SK-N-SH (cell line): ENCODE data around the gene GLRX5. TPM values are rescaled to one million over a fixed set of nuclear protein-coding genes. Genes with fewer than 3 reads are reported as not detected.

Experiments
- CTCF ChIA-PET: fragments of 300-600, 350-600 bp; formaldehyde crosslinking; extraction: SDS; loops from one replicate; lab custom pipeline; 2021; lab: Yijun Ruan, JAX
- POLR2A ChIA-PET: fragments of 350-600 bp; sonication (Branson Sonifier 250); formaldehyde crosslinking; extraction: SDS; loops from one replicate; lab custom pipeline; 2020; ENCODE audit warnings: antibody characterized with exemption, inconsistent platforms; lab: Yijun Ruan, JAX
- DNase-seq: peaks from one replicate; pipeline ENCODE4 v3.0.0; 2012
- H2AFZ ChIP-seq: fragments of 200-600 bp; sonication (generic); 2 replicates; pipeline ENCODE4 v1.8.1; 2016; ENCODE audit warnings: antibody characterized with exemption, mild to moderate bottlenecking, low read depth
- H3F3A ChIP-seq: fragments of 200-600 bp; sonication (generic); replicated peaks from 2 replicates; pipeline ENCODE3; 2016; ENCODE audit warnings: antibody characterized with exemption, mild to moderate bottlenecking; ENCODE audit not compliant: insufficient read depth
- H3K27ac ChIP-seq, 2 experiments: fragments of 200-500 bp in 1 of 2; fragments of 200-600 bp in 1 of 2; sonication (Bioruptor generic) in 1 of 2; sonication (generic), shearing (Covaris generic) in 1 of 2; 2 replicates each; pipeline versions ENCODE4 v1.5.1 to v1.6.1; 2014 to 2016; ENCODE audit warnings: low read depth in 2 of 2, inconsistent platforms in 1 of 2, low read length in 1 of 2, mild to moderate bottlenecking in 1 of 2, mixed read lengths in 1 of 2
- H3K27me3 ChIP-seq: fragments of 200-600 bp; sonication (generic), shearing (Covaris generic); 2 replicates; pipeline ENCODE4 v1.6.1; 2016; ENCODE audit warnings: mixed run types; ENCODE audit not compliant: insufficient read depth
- H3K36me3 ChIP-seq, 2 experiments: fragments of 200-500 bp in 1 of 2; fragments of 200-600 bp in 1 of 2; sonication (Bioruptor generic) in 1 of 2; sonication (generic) in 1 of 2; replicated peaks in 1 of 2; 2 replicates each; pipeline versions ENCODE3 to v1.5.1; 2014 to 2016; ENCODE audit warnings: low read length in 1 of 2, mild to moderate bottlenecking in 1 of 2; ENCODE audit not compliant: insufficient read depth in 2 of 2, control insufficient read depth in 1 of 2
- H3K4me1 ChIP-seq, 2 experiments: fragments of 200-500 bp in 1 of 2; fragments of 200-600 bp in 1 of 2; sonication (Bioruptor generic) in 1 of 2; sonication (generic), shearing (Covaris generic) in 1 of 2; 2 replicates each; pipeline versions ENCODE4 v1.5.1 to v1.6.1; 2014 to 2016; ENCODE audit warnings: low read depth in 1 of 2, low read length in 1 of 2, mixed run types in 1 of 2; ENCODE audit not compliant: insufficient read depth in 2 of 2, control insufficient read depth in 1 of 2
- H3K4me2 ChIP-seq: fragments of 200-600 bp; sonication (generic), shearing (Covaris generic); 2 replicates; pipeline ENCODE4 v1.6.1; 2017; ENCODE audit warnings: mixed run types
- H3K4me3 ChIP-seq, 2 experiments: fragments of 200-500 bp in 1 of 2; fragments of 200-600 bp in 1 of 2; sonication (Bioruptor generic) in 1 of 2; sonication (generic), shearing (Covaris generic) in 1 of 2; 2 replicates each; pipeline versions ENCODE4 v1.5.1 to v1.8.1; 2014 to 2016; ENCODE audit warnings: low read depth in 2 of 2, inconsistent platforms in 1 of 2, low read length in 1 of 2, mild to moderate bottlenecking in 1 of 2, mixed read lengths in 1 of 2, moderate library complexity in 1 of 2
- H3K79me2 ChIP-seq: fragments of 200-600 bp; sonication (generic); 2 replicates; pipeline ENCODE4 v1.8.1; 2017; ENCODE audit warnings: mild to moderate bottlenecking; ENCODE audit not compliant: insufficient read depth
- H3K9ac ChIP-seq: fragments of 200-600 bp; sonication (generic); 2 replicates; pipeline ENCODE4 v1.6.1; 2017; ENCODE audit warnings: mixed run types
- H3K9me2 ChIP-seq: fragments of 200-600 bp; sonication (generic); 2 replicates; pipeline ENCODE4 v1.6.1; 2017; ENCODE audit warnings: mixed run types
- H3K9me3 ChIP-seq: fragments of 200-600 bp; sonication (generic); 2 replicates; pipeline ENCODE4 v1.6.1; 2017; ENCODE audit warnings: mixed run types, mild to moderate bottlenecking, moderate library complexity
- H4K20me1 ChIP-seq: fragments of 200-600 bp; sonication (generic); 2 replicates; pipeline ENCODE4 v1.6.1; 2017; ENCODE audit warnings: mild to moderate bottlenecking, mixed run types; ENCODE audit not compliant: insufficient read depth
- CHD2 ChIP-seq: fragments of 150-350 bp; IDR thresholded peaks from 2 replicates; pipeline ENCODE4 v1.6.1; 2018; ENCODE audit warnings: low read length; ENCODE audit not compliant: partially characterized antibody
- CTCF ChIP-seq: fragments of 200-600 bp; sonication (generic); IDR thresholded peaks from 2 replicates; pipeline ENCODE4 v1.6.1; 2017; ENCODE audit warnings: antibody characterized with exemption, mild to moderate bottlenecking, moderate library complexity
- ELF1 ChIP-seq: IDR thresholded peaks from 2 replicates; pipeline ENCODE4 v1.4.0; 2012
- EZH2phosphoT487 ChIP-seq: fragments of 200-600 bp; sonication (generic); IDR thresholded peaks from 2 replicates; pipeline ENCODE4 v1.6.1; 2017; ENCODE audit warnings: low read depth, mixed run types, mild to moderate bottlenecking, antibody characterized with exemption, moderate library complexity, borderline replicate concordance
- FOXM1 ChIP-seq: IDR thresholded peaks from 2 replicates; pipeline ENCODE4 v1.4.0; 2012; ENCODE audit warnings: low read depth, mild to moderate bottlenecking
- MAX ChIP-seq: IDR thresholded peaks from 2 replicates; pipeline ENCODE4 v1.4.0; 2012; ENCODE audit warnings: low read depth
- MEF2A ChIP-seq: IDR thresholded peaks from 2 replicates; pipeline ENCODE4 v1.4.0; 2012; ENCODE audit warnings: low read depth, borderline replicate concordance
- NFIC ChIP-seq: IDR thresholded peaks from 2 replicates; pipeline ENCODE4 v1.4.0; 2012; ENCODE audit warnings: borderline replicate concordance
- RAD21 ChIP-seq: IDR thresholded peaks from 2 replicates; pipeline ENCODE4 v1.6.1; 2012; ENCODE audit warnings: mild to moderate bottlenecking, low read length
- RXRA ChIP-seq: IDR thresholded peaks from 2 replicates; pipeline ENCODE4 v1.4.0; 2012; ENCODE audit warnings: low read depth, mild to moderate bottlenecking, borderline replicate concordance
- TEAD4 ChIP-seq: IDR thresholded peaks from 2 replicates; pipeline ENCODE4 v1.4.0; 2012; ENCODE audit warnings: mild to moderate bottlenecking, borderline replicate concordance; ENCODE audit not compliant: insufficient read depth
- USF1 ChIP-seq: IDR thresholded peaks from 2 replicates; pipeline ENCODE4 v1.4.0; 2012; ENCODE audit warnings: low read depth, borderline replicate concordance
- USF2 ChIP-seq: fragments of 150-350 bp; IDR thresholded peaks from 2 replicates; pipeline ENCODE4 v1.6.1; 2017; ENCODE audit warnings: antibody characterized with exemption, low read length, low read depth, borderline replicate concordance
- YY1 ChIP-seq: IDR thresholded peaks from 2 replicates; pipeline ENCODE4 v1.4.0; 2012; ENCODE audit warnings: low read depth, mild to moderate bottlenecking
- WGBS: methylation state at CpG from one replicate; pipeline ENCODE4 v1.1.6; 2017; ENCODE audit warnings: low lambda C conversion rate; 5-methylcytosine and 5-hydroxymethylcytosine counted together
- polyA plus RNA-seq, 3 experiments: library from polyadenylated mRNA; depleted of rRNA; stranded (reverse); fragments of >200 nt; gene quantifications; 2 replicates each; pipeline ENCODE4 v1.2.3, GENCODE V29; 2012
- TF ChIP-seq, protein P1 (sequence below): IDR thresholded peaks from 2 replicates; pipeline ENCODE4 v1.6.1; 2012; ENCODE audit warnings: mild to moderate bottlenecking, low read depth, low read length, moderate library complexity

The GLRX5 gene
- polyA plus RNA-seq, 1 of the 3 experiments (the other 2 are of a cell fraction) = 29.1 TPM

- TF ChIP-seq, protein P1, sequence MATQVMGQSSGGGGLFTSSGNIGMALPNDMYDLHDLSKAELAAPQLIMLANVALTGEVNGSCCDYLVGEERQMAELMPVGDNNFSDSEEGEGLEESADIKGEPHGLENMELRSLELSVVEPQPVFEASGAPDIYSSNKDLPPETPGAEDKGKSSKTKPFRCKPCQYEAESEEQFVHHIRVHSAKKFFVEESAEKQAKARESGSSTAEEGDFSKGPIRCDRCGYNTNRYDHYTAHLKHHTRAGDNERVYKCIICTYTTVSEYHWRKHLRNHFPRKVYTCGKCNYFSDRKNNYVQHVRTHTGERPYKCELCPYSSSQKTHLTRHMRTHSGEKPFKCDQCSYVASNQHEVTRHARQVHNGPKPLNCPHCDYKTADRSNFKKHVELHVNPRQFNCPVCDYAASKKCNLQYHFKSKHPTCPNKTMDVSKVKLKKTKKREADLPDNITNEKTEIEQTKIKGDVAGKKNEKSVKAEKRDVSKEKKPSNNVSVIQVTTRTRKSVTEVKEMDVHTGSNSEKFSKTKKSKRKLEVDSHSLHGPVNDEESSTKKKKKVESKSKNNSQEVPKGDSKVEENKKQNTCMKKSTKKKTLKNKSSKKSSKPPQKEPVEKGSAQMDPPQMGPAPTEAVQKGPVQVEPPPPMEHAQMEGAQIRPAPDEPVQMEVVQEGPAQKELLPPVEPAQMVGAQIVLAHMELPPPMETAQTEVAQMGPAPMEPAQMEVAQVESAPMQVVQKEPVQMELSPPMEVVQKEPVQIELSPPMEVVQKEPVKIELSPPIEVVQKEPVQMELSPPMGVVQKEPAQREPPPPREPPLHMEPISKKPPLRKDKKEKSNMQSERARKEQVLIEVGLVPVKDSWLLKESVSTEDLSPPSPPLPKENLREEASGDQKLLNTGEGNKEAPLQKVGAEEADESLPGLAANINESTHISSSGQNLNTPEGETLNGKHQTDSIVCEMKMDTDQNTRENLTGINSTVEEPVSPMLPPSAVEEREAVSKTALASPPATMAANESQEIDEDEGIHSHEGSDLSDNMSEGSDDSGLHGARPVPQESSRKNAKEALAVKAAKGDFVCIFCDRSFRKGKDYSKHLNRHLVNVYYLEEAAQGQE = no peak
- TF ChIP-seq TEAD4 = no peak
- no peak for TF ChIP-seq USF1
- TF ChIP-seq RXRA = no peak
- TF ChIP-seq, all 33 proteins: peak for 0
Measured at GRCh38 chr14:95538801-95539509, 4.1 kb downstream of the GLRX5 start (continued).

GRCh38 chr14:95540236-95540855 lies 5.5 kb downstream of the GLRX5 start:
- no peak overlapping the region for H3K4me2 ChIP-seq
- no peak overlapping the region for H2AFZ ChIP-seq
- POLR2A ChIA-PET = no interaction called here
- H3K9me3 ChIP-seq = peaks cover 9% of the 10 kb centered on the region; the same call in 1 of the 2 replicates
- peaks cover 6% of the 10 kb centered on the region for H3F3A ChIP-seq
- H4K20me1 ChIP-seq = peaks cover 38% of the 10 kb centered on the region
- peaks cover 14 to 29% of the 10 kb centered on the region in 2 experiments for H3K36me3 ChIP-seq
- no peaks in the 10 kb centered on the region for H3K9me2 ChIP-seq
- no peak for DNase-seq
- H3K27ac ChIP-seq = no peak overlapping the region
- H3K9ac ChIP-seq = no peak overlapping the region
- H3K79me2 ChIP-seq = peaks cover 85% of the 10 kb centered on the region
- no peaks in the 10 kb centered on the region for H3K27me3 ChIP-seq
- H3K4me1 ChIP-seq = peaks cover 6 to 20% of the 10 kb centered on the region in 2 experiments; a peak in 3 of 4 replicates
- CTCF ChIA-PET = interaction anchor here (1.0 to 1.6 kb wide), 5 partner anchors 13 to 454 kb away, joined by 3 to 8 read pairs (median 4); no protein-coding TSS in a partner anchor
- no peak overlapping the region for H3K4me3 ChIP-seq
- WGBS = 96% methylated on average over 6 of the region's 6 CpGs
- TF ChIP-seq RXRA = no peak
- no peak for TF ChIP-seq CHD2
- TF ChIP-seq FOXM1 = no peak
- no peak for TF ChIP-seq MEF2A
- no peak for TF ChIP-seq USF2
- TF ChIP-seq ELF1 = no peak
- TF ChIP-seq EZH2phosphoT487 = no peak
- TF ChIP-seq YY1 = no peak
- TF ChIP-seq NFIC = no peak
- no peak for TF ChIP-seq CTCF
- no peak for TF ChIP-seq MAX
- no peak for TF ChIP-seq TEAD4
- no peak for TF ChIP-seq RAD21
